T follicular helper cell (primary cell): ENCODE results near the gene CNOT6.
A peak's percentile ranks its signal among the peaks of the same experiment; 100 is the strongest.
"Not testable (repeated sequence)": the region's sequence is repeated elsewhere in the genome, so short reads cannot be mapped to it uniquely, and the experiment has no call there.

ENCODE experiments used
- DNase-seq: peaks from one replicate; pipeline ENCODE4 v3.0.0-alpha.2; 2020; ENCODE audit warnings: low read depth

Gene CNOT6

GRCh38 chr5:180470966-180471582 is 23.1 kb upstream of the CNOT6 start:
- DNase-seq, result peak; percentile 33

GRCh38 chr5:180471866-180472265 is 22.3 kb upstream of the CNOT6 start:
- no peak for DNase-seq

- DNase-seq, result no peak
These were observed 21.9 kb upstream of the CNOT6 start for GRCh38 chr5:180472269-180472668.

- not testable (repeated sequence) for DNase-seq
These were observed 20.8 kb upstream of the CNOT6 start for GRCh38 chr5:180473386-180473785.

- DNase-seq, result no peak
These were observed 19.6 kb upstream of the CNOT6 start for GRCh38 chr5:180474569-180474968.

- DNase-seq, result not testable (repeated sequence)
These were observed 18.1 kb upstream of the CNOT6 start for GRCh38 chr5:180475969-180476524.

GRCh38 chr5:180484813-180485212 is 9.4 kb upstream of the CNOT6 start:
- no peak for DNase-seq

GRCh38 chr5:180486636-180487149 is 7.5 kb upstream of the CNOT6 start:
- no peak for DNase-seq

GRCh38 chr5:180487556-180487955 is 6.6 kb upstream of the CNOT6 start:
- DNase-seq, result no peak

- no peak for DNase-seq
These were observed 2.7 kb upstream of the CNOT6 start for GRCh38 chr5:180491496-180491895.

GRCh38 chr5:180492226-180492903 is 1.8 kb upstream of the CNOT6 start:
- DNase-seq, result no peak

GRCh38 chr5:180494510-180495181 is 467 bp downstream of the CNOT6 start:
- peak; percentile 35 for DNase-seq

GRCh38 chr5:180495292-180495691 is 1.1 kb downstream of the CNOT6 start:
- no peak for DNase-seq

GRCh38 chr5:180495991-180496741 is 2.0 kb downstream of the CNOT6 start:
- DNase-seq, result no peak

- not testable (repeated sequence) for DNase-seq
These were observed 2.6 kb downstream of the CNOT6 start for GRCh38 chr5:180496806-180497205.

GRCh38 chr5:180497865-180498264 is 3.7 kb downstream of the CNOT6 start:
- not testable (repeated sequence) for DNase-seq

GRCh38 chr5:180498378-180498777 is 4.2 kb downstream of the CNOT6 start:
- DNase-seq, result no peak

- DNase-seq, result no peak
These were observed 5.5 kb downstream of the CNOT6 start for GRCh38 chr5:180499684-180500083.

GRCh38 chr5:180500300-180500699 is 6.1 kb downstream of the CNOT6 start:
- not testable (repeated sequence) for DNase-seq

GRCh38 chr5:180507661-180508060 is 13.5 kb downstream of the CNOT6 start:
- no peak for DNase-seq

GRCh38 chr5:180515294-180515693 is 21.1 kb downstream of the CNOT6 start:
- no peak for DNase-seq

GRCh38 chr5:180515974-180516373 is 21.8 kb downstream of the CNOT6 start:
- not testable (repeated sequence) for DNase-seq
